Measurements from ENCODE around the gene ANKRD33. TPM values are rescaled to one million over a fixed set of nuclear protein-coding genes. Genes with fewer than 3 reads are reported as not detected.

Gene ANKRD33
- total RNA-seq, 1 donor from 2014 or later = not detected

DNA sequence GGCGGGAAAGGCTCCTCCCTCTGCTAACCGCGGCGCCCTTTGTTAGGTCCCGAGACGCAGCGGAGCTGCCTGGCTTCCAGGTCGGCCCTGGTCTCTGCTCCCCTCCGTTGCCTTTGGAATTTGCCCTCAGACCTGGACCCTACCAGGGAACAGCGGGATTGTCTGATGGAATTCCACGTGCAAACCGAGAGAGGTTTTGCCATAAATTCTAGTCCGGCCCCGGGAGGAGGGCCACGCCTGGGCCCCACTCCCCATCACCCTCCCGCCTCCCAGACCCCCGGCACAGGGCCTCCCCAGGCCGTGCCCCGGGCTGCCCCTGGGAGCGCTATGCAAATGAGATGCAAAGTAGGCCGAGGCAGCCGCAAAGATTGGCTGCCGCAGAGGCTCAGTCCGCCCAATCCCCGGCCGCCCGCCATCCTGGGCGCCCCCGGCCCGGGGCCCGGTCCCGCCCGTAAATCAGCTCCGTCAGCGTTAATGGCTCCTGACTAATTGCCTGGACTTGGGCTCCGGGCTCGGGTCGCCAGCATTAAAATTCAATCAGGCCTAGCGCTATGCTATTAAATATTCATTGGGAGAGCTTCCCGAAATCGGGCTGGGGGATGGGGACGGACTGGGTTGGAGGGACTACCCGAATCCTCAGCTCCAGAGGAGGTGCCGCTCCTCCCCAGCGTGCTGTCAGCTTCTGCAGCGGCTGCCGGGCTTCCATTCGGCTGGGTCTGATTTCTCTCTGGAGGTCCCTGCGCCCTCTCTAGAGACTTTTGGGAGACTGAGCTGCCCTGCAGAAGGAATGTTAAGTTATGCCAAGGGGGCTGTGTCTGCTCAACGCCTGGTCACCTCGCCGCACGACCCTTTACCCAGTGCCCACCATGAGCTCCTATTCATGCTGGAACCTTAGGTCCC, 23.7 kb upstream of the ANKRD33 start:
- Histone ChIP-seq H3K4me3 (peak overlapping the region; percentile 45 to 59), H3K4me1 (peaks cover 10 to 11% of the 10 kb centered on the region in 2 donors), H3K36me3 (no peaks in the 10 kb centered on the region), H3K9me3 (no peaks in the 10 kb centered on the region), H3K27me3 (peaks cover 5% of the 10 kb centered on the region), H3K27ac (no peak overlapping the region)
- no peak for DNase-seq (ENCODE audit: low spot score in 2 of 2)
- intact Hi-C loops (cut with DNase I) = no loop called here
- TF ChIP-seq, protein P1, sequence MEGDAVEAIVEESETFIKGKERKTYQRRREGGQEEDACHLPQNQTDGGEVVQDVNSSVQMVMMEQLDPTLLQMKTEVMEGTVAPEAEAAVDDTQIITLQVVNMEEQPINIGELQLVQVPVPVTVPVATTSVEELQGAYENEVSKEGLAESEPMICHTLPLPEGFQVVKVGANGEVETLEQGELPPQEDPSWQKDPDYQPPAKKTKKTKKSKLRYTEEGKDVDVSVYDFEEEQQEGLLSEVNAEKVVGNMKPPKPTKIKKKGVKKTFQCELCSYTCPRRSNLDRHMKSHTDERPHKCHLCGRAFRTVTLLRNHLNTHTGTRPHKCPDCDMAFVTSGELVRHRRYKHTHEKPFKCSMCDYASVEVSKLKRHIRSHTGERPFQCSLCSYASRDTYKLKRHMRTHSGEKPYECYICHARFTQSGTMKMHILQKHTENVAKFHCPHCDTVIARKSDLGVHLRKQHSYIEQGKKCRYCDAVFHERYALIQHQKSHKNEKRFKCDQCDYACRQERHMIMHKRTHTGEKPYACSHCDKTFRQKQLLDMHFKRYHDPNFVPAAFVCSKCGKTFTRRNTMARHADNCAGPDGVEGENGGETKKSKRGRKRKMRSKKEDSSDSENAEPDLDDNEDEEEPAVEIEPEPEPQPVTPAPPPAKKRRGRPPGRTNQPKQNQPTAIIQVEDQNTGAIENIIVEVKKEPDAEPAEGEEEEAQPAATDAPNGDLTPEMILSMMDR (IDR thresholded peaks at IDR 0.05) = no peak

DNA sequence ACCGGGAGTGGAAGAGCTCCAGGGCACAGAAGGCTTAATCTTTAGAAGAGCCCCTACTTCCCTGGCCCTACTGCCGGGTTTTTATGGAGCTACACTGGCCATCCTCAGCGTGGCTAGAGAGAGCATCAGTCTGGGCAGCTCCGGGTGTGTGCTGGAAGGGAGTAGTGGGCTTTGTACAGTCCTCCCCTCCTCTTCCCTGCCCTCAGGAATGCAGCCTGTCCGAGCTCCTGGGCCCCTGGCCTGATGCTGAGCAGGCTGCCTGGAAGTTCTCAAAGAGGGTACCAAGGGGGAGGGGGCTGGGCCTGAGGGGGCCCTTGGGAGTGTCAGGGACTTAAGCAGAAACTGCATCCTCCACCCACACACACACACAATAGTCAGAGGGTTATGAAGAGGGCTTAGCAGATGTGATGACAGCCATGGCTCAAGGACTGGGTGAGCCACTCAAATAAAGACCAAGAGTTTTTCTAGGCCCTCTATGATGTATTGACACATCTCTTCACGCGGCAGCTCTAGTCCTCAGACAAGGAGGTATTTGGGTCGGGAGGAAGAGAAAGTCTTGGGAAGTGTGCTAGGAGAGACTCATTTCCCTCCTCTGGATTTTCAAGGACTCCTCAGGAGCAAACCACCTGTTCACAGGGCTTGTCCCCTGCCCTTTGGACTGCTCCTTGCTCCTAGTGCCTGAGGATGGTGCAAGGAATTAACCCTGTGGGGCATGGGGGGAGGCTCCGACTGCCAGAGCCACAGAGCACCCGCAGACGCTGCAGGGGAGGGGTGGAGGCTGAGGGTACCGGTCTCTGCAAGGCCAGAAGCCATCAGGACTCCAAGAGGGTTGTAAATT, 22.9 kb upstream of the ANKRD33 start:
- TF ChIP-seq, protein P1 (IDR thresholded peaks at IDR 0.05) = no peak

DNA sequence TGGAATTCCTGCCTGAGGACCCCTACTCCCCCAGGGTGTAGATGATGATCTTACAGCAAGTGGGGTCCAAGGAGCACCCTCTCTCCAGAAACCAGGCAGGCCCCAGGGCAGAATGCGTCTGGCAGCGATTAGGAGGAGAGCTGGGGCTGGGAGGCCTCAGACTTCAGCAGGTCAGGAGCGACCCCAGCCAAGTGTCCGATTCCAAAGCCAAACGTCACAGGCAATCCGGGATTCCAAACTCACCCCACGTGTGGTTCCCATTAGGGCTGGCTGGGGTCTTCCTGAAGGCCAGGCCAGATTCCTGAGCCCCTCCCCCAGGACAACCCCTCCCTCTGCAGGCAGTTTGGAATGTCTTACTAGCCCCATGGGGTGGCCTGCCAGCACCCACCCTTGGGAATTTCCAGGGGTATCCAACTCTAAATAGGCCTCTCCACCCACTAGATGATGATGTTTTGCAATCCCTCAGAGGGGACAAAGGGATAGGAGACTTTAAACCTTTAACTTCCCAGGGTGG, 22.1 kb upstream of the ANKRD33 start:
- no peaks in the 10 kb centered on the region for H3K36me3 ChIP-seq
- no peaks in the 10 kb centered on the region for H3K9me3 ChIP-seq
- peaks cover 7% of the 10 kb centered on the region for H3K27me3 ChIP-seq
- TF ChIP-seq, protein P1 (IDR thresholded peaks at IDR 0.05) = no peak
- intact Hi-C loops (cut with DNase I) = no loop called here
- no peak for DNase-seq (ENCODE audit: low spot score in 2 of 2)
- peaks cover 14% of the 10 kb centered on the region in 2 donors for H3K4me1 ChIP-seq
- H3K27ac ChIP-seq = no peak overlapping the region
- H3K4me3 ChIP-seq = no peak overlapping the region

More for the DNA sequence above, 22.9 kb upstream of the ANKRD33 start:
- H3K9me3 ChIP-seq = no peaks in the 10 kb centered on the region
- no peak for DNase-seq (ENCODE audit: low spot score in 2 of 2)
- H3K4me1 ChIP-seq = peaks cover 14% of the 10 kb centered on the region in 2 donors
- no peak overlapping the region for H3K4me3 ChIP-seq
- intact Hi-C loops (cut with DNase I) = no loop called here
- H3K27ac ChIP-seq = no peak overlapping the region
- peaks cover 7% of the 10 kb centered on the region for H3K27me3 ChIP-seq
- H3K36me3 ChIP-seq = no peaks in the 10 kb centered on the region

DNA sequence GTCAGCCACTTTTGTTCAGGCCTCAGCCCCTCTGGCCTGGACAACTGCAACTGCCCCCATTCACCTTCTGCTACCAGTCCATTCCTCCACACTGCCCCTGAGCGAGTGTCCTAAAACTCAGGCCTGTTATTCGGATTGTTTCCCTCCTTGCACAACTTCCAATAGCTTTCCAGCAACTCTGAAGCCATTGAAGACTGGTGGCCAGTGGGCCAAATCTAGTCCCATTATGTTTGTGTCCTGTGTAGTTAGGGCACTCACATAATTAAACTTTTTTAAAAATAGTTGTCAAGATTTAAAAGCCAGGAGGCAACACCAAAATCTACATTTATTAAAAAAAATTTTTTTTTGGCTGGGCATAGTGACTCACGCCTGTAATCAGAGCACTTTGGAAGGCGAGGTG, 21.6 kb upstream of the ANKRD33 start:
- no peak for DNase-seq (ENCODE audit: low spot score in 2 of 2)
- Histone ChIP-seq H3K9me3 (no peaks in the 10 kb centered on the region), H3K27me3 (peaks cover 7% of the 10 kb centered on the region), H3K27ac (no peak overlapping the region), H3K36me3 (no peaks in the 10 kb centered on the region), H3K4me1 (peaks cover 14% of the 10 kb centered on the region in 2 donors), H3K4me3 (no peak overlapping the region)
- TF ChIP-seq, protein P1 (IDR thresholded peaks at IDR 0.05) = no peak
- intact Hi-C loops (cut with DNase I) = no loop called here

DNA sequence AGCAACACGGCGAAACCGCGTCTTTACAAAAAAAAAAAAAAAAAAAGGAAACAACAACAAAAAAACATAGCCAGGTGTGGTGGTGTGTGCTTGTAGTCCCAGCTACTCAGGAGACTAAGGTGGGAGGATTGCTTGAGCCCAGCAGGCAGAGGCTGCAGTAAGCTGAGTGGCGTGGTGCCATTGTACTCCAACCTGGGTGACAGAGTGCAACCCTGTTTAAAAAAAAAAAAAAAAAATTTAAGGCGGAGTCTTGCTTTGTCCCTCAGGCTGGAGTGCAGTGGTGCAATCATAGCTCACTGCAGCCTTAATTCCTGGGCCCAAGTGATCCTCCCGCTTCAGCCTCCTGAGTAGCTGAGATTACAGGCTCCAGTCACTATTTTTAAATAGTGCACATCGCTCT, 21.1 kb upstream of the ANKRD33 start:
- peaks cover 14% of the 10 kb centered on the region in 2 donors for H3K4me1 ChIP-seq
- no peaks in the 10 kb centered on the region for H3K9me3 ChIP-seq
- peaks cover 7% of the 10 kb centered on the region for H3K27me3 ChIP-seq
- intact Hi-C loops (cut with DNase I) = no loop called here
- no peaks in the 10 kb centered on the region for H3K36me3 ChIP-seq
- DNase-seq (ENCODE audit: low spot score in 2 of 2) = no peak
- no peak overlapping the region for H3K27ac ChIP-seq
- TF ChIP-seq, protein P1 (IDR thresholded peaks at IDR 0.05) = no peak
- no peak overlapping the region for H3K4me3 ChIP-seq
